ENCODE results near the gene ACOX1. TPM values are rescaled to one million over a fixed set of nuclear protein-coding genes. Genes with fewer than 3 reads are reported as not detected.
A peak's percentile ranks its signal among the peaks of the same experiment; 100 is the strongest.

Gene ACOX1
- total RNA-seq, 1 donor from 2014 or later: 23.3 TPM

- no peak for DNase-seq
- no peak within 1 kb of the TSS for H3K27ac Mint-ChIP-seq
- no peak within 1 kb of the TSS for H3K4me3 Mint-ChIP-seq
- peaks cover 14% of the 10 kb centered on the region for H3K4me1 Mint-ChIP-seq
- ChIA-PET POLR2A (no interaction called here), CTCF (interaction anchor here (0.9 to 4.4 kb wide), 4 partner anchors 11 to 35 kb away, joined by 3 to 12 read pairs (median 6); no protein-coding TSS in a partner anchor)
- peaks cover 15% of the 10 kb centered on the region for H3K36me3 Mint-ChIP-seq (ENCODE audit: low read depth)
- no peak for ATAC-seq (ENCODE audit: low read depth)
- TF ChIP-seq, protein P1, sequence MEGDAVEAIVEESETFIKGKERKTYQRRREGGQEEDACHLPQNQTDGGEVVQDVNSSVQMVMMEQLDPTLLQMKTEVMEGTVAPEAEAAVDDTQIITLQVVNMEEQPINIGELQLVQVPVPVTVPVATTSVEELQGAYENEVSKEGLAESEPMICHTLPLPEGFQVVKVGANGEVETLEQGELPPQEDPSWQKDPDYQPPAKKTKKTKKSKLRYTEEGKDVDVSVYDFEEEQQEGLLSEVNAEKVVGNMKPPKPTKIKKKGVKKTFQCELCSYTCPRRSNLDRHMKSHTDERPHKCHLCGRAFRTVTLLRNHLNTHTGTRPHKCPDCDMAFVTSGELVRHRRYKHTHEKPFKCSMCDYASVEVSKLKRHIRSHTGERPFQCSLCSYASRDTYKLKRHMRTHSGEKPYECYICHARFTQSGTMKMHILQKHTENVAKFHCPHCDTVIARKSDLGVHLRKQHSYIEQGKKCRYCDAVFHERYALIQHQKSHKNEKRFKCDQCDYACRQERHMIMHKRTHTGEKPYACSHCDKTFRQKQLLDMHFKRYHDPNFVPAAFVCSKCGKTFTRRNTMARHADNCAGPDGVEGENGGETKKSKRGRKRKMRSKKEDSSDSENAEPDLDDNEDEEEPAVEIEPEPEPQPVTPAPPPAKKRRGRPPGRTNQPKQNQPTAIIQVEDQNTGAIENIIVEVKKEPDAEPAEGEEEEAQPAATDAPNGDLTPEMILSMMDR (IDR thresholded peaks at IDR 0.05): no peak
- intact Hi-C loops (cut with micrococcal nuclease): no loop called here
- H3K9me3 Mint-ChIP-seq: no peaks in the 10 kb centered on the region
- H3K27me3 Mint-ChIP-seq: no peaks in the 10 kb centered on the region
Observed at GRCh38 chr17:76000755-76001521, 22.0 kb upstream of the ACOX1 start, which contains the start of gene CDK3. Gene CDK3, plus strand, starts transcription at chr17:76000855. Its CDS starts 571 bp downstream, at chr17:76001426.

DNA sequence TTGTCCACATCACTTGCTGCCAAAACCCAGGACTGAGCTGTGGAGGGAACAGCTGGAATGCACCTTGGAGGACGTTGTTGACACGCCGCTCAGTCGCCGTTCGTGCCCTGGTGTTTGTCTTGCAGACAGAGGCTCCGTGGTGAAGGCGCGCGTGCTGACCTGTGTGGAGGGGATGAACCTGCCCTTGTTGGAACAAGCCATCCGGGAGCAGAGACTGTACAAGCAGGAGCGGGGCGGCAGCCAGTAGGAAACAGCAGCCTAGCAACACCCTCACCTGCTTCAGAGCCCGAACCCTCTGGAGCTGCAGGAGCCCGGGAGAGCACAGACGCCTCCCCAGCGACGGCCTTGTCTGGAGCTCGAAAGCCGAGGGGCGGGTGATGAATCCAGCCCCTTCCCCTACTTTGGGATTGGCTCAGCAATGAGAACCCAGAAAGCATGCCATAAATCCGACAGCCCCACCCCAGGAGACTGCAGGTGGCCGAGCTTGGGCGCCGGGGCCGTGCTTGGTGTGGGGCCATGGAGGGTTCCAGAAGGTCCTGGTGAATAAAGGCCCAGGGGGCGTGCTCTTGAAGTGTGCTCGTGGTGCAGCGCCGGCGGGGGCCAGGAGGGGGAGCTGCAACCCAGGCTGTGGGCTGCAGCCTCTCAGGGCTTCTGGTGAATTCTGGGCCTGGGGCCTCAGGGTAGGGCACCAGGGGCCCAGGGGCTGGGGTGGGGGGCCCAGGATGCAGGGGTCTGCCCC lies 21.2 kb upstream of the ACOX1 start:
- peaks cover 14% of the 10 kb centered on the region for H3K4me1 Mint-ChIP-seq
- POLR2A ChIA-PET: no interaction called here
- ATAC-seq (ENCODE audit: low read depth): peak; percentile 78
- TF ChIP-seq, protein P1 (IDR thresholded peaks at IDR 0.05): peak; percentile 49
- H3K27ac Mint-ChIP-seq: no peak overlapping the region
- DNase-seq: peak; percentile 50
- H3K36me3 Mint-ChIP-seq (ENCODE audit: low read depth): peaks cover 19% of the 10 kb centered on the region
- H3K4me3 Mint-ChIP-seq: no peak overlapping the region
- intact Hi-C loops (cut with micrococcal nuclease): no loop called here
- CTCF ChIA-PET: interaction anchor here (1.3 to 2.5 kb wide), 3 partner anchors 10 to 14 kb away, joined by 3 to 9 read pairs (median 6); no protein-coding TSS in a partner anchor
- H3K9me3 Mint-ChIP-seq: no peaks in the 10 kb centered on the region
- no peaks in the 10 kb centered on the region for H3K27me3 Mint-ChIP-seq

GRCh38 chr17:75998327-75998795 lies 19.4 kb upstream of the ACOX1 start:
- Mint-ChIP-seq H3K36me3 (ENCODE audit: low read depth) (peaks cover 22% of the 10 kb centered on the region), H3K9me3 (no peaks in the 10 kb centered on the region), H3K27ac (no peak overlapping the region), H3K4me3 (no peak overlapping the region), H3K4me1 (peaks cover 14% of the 10 kb centered on the region), H3K27me3 (no peaks in the 10 kb centered on the region)
- ChIA-PET POLR2A (interaction anchor here (0.7 to 1.1 kb wide), 3 partner anchors 83 to 96 kb away, joined by 5 read pairs; no protein-coding TSS in a partner anchor), CTCF (interaction anchor here (2.2 to 2.5 kb wide), 2 partner anchors 12 to 16 kb away, joined by 6 to 9 read pairs; no protein-coding TSS in a partner anchor)
- TF ChIP-seq, protein P1 (IDR thresholded peaks at IDR 0.05): no peak
- DNase-seq (no peak), ATAC-seq (ENCODE audit: low read depth) (no peak)
- intact Hi-C loops (cut with micrococcal nuclease): no loop called here

GRCh38 chr17:75996665-75997590 lies 18.0 kb upstream of the ACOX1 start:
- peaks cover 19% of the 10 kb centered on the region for H3K4me1 Mint-ChIP-seq
- TF ChIP-seq, protein P1 (IDR thresholded peaks at IDR 0.05): no peak
- POLR2A ChIA-PET: interaction anchor here (0.5 to 1.3 kb wide), 8 partner anchors 9 to 341 kb away, joined by 3 to 10 read pairs (median 4); partner anchors contain the start of genes ACOX1, TEN1 and TRIM65
- H3K27me3 Mint-ChIP-seq: no peaks in the 10 kb centered on the region
- intact Hi-C loops (cut with micrococcal nuclease): loop anchor here (1.0 kb wide), 1 partner anchor 18 kb away; the partner anchor contains the start of genes ACOX1 and TEN1
- CTCF ChIA-PET: interaction anchor here (0.6 to 1.3 kb wide), 3 partner anchors 9 to 302 kb away, joined by 3 to 5 read pairs (median 3); no protein-coding TSS in a partner anchor
- H3K9me3 Mint-ChIP-seq: no peaks in the 10 kb centered on the region
- H3K36me3 Mint-ChIP-seq (ENCODE audit: low read depth): peaks cover 25% of the 10 kb centered on the region
- peak overlapping the region; percentile 64 for H3K27ac Mint-ChIP-seq
- DNase-seq (no peak), ATAC-seq (ENCODE audit: low read depth) (peak; percentile 49)
- peak overlapping the region; percentile 52 for H3K4me3 Mint-ChIP-seq

Data from activated B cell treated with CpG ODN at 0.5 μM for 24 hours (primary cell).